ENCODE data around the gene RABL2B.
"Not testable (repeated sequence)": the region's sequence is repeated elsewhere in the genome, so short reads cannot be mapped to it uniquely, and the experiment has no call there.

The RABL2B gene

DNA sequence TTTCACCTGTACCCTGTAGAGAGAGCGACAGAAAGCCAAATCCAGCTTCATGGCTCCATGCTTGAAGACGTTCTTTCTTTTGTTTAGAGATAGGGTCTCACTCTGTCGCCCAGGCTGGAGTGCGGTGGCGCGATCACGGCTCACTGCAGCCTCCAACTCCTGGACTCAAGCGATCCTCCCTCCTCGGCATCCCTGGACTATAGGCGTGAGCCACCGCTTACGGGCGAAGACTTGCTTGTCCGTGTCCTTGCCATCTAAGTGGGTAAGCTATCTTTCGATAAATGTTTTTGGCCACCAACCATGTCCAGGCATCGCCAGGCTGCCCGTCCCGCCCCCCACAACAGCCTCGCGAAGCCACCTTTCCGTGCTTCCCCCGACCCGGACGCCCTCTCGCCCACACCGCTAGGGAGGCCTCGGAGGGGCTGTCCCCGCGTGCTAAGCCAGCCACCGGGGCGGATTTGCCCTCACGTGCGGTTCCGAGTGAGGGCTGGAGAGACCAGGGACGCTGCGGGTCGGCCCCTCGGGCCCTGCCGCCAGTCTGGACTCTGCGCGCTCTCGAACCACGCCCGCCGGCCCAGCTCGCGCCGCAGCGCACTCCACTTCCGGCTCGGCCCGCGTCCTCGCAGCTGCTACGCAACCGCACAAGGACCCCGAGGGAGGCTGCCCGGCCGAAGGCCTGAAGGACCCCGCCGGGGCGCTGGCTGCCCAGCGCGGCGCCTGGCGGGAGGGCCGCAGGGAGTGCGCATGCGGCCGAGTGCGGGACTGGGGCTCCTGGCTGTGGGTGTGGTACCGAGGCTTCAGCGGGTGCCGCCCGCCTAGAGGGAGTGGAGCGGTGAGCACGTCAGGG is at the start of gene RABL2B:
Gene RABL2B (minus strand): TSS at position 604 of the 847 bp plus-strand sequence. CDS start 1,342 bp downstream, outside the sequence.
- peak; percentile 74 for DNase-seq

DNA sequence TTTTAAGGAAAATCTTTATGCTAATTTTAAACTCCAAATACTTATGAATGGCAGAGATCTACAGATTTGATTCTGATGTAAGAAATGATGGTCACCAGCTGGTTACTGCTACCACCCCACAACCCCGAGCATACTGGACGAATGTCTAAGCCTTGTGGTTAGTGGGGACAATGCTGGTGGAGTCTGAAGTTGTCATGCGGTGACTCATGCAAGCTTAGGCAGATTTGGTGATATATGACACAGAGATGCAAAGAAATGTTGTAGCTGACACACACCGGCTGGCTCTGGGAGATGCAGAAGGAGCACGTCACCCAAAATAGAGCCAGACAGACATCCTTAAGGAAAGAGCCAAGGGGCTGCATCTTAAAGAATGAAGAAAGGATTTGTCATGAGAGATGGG is 3.5 kb upstream of the RABL2B start:
- not testable (repeated sequence) for DNase-seq

DNA sequence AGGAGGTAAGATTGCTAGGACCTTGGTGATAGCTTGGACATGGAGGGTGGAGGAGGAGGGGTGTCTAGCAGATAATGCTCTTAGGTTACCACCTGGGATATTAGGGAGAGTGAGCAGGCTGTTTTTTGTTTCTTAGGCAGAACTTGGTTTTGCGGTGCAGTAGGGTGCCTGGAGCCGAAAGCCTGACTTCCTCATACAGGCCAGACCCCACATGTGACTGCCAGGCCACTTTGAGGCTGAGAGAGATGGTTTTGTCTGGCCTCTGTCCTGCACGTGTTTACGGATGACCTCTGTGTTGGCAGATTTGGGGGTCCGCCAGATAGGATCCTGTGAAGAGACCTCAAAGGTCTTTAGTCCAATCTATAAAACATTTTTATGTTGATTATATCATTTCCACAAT is 1.9 kb upstream of the RABL2B start:
- not testable (repeated sequence) for DNase-seq

DNA sequence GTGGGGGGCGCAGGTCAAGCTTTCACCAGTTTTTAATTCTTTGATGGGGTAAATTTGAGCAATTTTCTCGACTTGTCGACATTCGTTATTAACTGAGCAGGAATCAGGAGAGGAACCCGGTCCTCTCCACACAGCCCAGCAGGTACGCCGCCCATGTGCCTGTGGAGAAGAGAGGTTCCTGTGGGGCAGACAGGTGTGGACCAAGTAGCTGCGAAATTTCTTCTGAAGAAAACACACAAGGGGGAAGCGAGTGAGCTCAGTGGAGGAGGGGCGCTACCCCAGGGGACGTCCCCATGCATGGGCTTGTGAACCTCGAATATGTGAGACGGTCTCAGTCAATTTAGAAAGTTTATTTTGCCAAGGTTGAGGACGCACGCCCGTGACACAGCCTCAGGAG is 442 bp upstream of the RABL2B start:
- DNase-seq = not testable (repeated sequence)

DNA sequence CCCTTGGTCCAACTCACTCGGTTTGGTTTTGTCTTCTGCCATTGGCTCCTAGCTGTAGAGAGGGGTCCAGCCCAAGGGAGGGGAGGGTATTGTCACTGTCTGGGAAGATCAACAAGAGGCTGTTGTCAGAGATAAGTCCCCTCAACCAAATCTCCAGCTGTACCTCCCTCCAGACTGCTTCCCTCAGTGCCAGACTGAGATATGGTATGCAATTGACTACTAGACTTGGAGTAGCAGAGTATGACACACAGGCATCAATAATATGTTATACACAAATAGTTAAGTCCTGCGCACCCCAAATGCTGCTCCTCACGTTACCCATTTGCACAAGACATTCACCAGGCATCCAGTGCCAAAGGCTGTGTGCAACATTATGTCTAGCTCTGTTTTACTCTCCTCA is 1.2 kb downstream of the RABL2B start:
- DNase-seq = not testable (repeated sequence)

DNA sequence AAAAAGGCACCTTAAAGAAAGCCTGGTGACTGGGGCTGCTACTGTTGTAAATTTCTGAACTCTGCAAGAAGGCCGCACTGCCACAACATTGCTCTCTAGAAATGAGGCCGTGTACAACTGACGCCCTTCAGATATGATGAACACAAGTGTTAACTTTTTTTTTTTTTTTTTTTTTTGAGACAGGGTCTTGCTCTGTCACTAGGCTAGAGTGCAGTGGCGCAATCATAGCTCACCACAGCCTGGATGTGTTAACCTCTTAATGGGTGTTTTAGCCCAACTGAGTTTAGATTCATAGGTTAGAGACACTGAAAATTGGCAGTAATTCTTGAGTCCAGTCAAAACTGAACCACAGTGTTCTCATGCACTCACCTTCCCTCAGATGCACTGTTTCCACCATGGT is 3.2 kb downstream of the RABL2B start:
- peak; percentile 72 for DNase-seq

DNA sequence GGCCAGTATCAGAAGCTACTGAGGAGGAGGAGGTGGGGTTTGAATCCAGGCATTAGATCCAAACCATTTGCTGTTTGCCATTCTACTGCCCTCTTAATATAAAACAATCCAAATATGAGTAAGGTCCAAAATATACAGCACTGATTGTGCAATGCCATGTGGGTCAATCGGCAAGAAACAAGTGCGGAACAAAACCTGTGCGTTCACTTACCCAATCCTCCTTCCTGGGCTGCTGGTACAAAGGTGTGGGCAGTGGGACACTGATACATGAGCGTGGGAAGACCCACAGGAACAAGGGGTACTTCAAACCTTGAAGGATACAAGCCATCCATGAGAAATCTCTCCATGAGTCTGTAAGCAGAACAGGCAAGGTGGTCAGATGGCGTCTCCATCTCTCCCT is 5.8 kb downstream of the RABL2B start:
- DNase-seq = not testable (repeated sequence)

DNA sequence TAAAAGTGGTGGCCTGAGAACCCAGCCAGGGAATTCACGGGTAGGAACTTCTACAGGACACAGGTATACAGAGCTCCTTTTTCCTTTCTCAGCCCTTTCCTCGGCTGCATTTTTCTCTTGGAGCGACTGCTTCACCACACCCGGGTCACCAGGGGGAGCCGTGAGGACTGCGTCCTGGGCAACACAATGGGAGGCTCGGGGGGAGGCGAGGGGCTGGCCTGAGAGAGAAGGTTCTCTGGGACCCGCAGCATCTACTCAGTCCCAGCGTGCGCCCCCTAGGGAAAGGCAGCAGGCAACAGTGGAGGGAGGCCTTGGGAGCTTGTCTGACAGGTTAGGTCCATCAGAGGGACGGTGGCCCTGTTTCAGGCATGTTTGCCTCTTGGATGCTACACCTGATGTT is 8.3 kb downstream of the RABL2B start:
- not testable (repeated sequence) for DNase-seq

DNA sequence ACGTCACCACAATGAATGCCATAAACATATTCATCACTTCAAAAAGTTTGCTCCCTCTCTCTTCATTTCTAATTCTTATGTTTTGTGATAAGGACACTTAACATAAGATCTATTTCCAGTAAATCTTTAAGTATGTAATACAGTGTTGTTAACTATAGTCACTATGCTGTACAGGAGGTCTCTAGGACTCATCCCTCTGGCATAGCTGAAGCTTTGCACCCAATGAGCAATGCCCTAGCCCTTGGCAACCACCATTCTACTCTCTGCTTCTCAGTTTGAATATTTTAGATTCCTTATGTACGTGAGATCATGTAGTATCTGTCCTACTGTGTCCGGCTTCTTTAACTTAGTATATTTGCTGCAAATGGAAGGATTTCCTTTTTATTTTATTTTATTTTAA is 19.1 kb downstream of the RABL2B start:
- DNase-seq = not testable (repeated sequence)

DNA sequence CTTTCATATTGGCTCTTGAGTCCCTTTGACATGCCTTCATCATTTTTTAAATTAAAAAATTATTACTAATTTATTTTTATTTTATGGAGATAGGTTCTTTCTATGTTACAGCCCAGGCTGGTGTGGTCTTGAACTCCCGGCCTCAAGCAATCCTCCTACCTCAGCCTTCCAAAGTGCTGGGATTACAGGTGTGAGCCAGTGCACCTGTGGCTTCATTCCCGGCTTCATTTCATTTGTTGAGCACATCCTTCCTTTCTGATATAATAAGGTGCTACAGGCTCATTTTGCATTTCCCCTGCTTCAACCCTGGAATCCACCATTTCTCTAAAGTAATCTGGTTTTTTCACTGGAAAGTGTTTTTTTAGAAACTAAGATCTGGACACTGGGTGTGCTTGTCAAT is 21.6 kb downstream of the RABL2B start:
- not testable (repeated sequence) for DNase-seq

DNA sequence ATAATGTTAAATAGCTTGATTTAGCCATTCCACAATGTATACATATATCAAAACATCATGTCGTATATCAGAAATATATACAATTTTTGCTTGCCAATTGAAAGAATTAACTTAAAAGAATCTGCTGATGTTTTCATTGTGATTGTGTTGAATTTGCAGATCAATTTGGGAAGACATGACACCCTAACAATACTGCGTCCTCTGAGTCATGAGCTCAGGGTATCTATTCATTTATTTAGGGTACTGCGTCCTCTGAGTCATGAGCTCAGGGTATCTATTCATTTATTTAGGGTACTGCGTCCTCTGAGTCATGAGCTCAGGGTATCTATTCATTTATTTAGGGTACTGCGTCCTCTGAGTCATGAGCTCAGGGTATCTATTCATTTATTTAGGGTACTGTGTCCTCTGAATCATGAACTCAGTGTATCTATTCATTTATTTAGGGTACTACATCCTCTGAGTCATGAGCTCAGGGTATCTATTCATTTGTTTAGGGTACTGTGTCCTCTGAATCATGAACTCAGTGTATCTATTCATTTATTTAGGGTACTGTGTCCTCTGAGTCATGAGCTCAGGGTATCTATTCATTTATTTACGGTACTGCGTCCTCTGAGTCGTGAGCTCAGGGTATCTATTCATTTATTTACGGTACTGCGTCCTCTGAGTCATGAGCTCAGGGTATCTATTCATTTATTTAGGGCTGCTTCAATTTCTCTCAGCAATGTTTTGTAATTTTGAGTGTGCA is 23.7 kb downstream of the RABL2B start:
- not testable (repeated sequence) for DNase-seq

DNA sequence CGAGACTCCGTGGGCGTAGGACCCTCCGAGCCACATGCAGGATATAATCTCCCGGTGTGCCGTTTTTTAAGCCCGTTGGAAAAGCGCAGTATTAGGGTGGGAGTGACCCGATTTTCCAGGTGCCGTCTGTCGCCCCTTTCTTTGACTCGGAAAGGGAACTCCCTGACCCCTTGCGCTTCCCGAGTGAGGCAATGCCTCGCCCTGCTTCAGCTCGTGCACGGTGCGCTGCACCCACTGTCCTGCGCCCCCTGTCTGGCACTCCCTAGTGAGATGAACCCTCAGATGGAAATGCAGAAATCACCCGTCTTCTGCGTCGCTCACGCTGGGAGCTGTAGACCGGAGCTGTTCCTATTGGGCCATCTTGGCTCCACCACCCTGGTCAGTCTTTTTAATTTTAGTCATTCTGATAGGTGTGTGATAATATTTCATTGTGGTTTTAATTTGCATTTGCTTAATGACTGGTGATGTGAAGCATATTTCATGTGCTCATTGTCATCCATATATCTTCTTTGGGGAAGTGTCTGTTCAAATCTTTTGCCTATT is 26.4 kb downstream of the RABL2B start:
- DNase-seq = not testable (repeated sequence)

DNA sequence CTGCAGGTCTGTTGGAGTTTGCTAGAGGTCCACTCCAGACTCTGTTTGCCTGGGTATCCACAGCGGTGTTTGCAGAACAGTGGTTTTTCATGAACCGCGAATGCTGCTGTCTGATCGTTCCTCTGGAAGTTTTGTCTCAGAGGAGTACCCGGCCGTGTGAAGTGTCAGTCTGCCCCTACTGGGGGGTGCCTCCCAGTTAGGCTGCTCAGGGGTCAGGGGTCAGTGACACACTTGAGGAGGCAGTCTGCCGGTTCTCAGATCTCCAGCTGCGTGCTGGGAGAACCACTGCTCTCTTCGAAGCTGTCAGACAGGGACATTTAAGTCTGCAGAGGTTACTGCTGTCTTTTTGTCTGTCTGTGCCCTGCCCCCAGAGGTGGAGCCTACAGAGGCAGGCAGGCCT is 27.0 kb downstream of the RABL2B start:
- DNase-seq = not testable (repeated sequence)

DNA sequence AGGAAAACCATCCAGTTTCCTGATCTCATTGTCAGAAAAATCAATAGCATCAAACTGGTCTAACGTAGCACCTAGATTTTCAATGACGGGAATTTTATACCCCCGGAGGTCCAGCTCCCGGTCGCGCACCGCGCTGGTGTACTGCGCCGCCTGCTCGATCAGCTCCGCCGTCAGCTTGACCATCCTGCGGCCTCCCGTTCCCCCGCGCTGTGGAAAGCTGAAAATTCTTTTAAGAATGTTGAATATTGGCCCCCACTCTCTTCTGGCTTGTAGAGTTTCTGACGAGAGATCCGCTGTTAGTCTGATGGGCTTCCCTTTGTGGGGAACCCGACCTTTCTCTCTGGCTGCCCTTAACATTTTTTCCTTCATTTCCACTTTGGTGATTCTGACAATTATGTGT is 28.2 kb downstream of the RABL2B start:
- not testable (repeated sequence) for DNase-seq

DNA sequence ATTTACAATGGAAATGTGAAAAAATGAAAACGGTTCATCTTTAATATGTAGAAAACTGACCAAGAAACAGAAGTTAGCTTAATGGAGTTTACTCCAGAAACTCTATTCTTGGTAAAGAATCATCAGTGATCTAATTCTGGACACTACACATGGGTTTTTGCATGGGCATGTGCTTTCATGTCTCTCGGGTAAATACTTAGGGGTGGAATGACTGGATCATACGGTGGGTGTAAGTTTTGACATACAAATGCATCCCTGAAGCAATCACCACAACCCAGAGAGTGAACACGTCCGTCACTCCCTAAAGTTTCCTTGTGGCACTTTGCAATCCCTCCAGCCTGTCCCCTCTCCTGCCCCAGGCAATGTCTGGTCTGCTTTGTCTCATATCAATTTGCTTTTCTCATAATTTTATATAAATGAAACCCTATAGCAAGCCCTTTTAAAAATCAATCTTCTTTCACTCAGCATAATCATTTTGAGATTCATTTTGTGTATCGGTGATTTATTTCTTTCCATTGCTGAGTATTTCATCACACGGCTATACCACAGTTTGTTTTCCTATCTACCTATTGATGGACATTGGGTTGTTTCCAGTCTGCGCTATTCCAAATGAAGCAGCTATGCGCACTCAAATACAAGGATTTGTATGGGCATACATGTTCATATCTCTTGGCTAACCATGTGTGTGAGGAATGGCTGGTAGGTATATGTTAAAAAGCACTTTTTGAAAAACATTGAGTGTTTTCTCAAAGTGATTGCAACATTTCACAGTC is 33.9 kb downstream of the RABL2B start:
- DNase-seq = not testable (repeated sequence)

DNA sequence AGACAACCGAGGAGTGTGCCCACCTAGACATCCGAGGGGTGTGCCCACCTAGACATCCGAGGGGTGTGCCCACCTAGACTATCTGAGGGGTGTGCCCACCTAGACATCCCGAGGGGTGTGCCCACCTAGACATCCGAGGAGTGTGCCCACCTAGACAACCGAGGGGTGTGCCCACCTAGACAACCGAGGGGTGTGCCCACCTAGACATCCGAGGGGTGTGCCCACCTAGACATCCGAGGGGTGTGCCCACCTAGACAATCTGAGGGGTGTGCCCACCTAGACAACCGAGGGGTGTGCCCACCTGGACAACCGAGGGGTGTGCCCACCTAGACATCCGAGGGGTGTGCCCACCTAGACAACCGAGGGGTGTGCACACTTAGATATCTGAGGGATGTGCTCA is 34.8 kb downstream of the RABL2B start:
- not testable (repeated sequence) for DNase-seq

DNA sequence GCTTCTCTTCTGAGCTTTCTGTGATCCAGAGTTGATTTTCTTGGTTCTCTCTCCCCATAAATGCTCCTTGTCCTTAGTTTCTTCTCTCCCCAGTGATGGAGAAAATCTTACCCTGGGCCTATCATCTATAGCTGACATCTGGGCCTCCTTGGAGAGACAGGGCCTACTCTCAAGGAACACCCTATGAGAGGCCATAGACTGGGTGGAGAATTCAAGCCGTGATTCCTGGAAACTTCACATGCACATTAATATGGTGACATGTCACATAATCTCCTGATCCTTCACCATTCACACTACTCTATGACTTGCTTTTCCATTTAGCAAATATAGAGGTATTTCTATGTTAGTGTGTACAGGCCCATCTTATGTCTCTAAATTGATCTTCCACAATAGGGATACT is 35.9 kb downstream of the RABL2B start:
- not testable (repeated sequence) for DNase-seq

DNA sequence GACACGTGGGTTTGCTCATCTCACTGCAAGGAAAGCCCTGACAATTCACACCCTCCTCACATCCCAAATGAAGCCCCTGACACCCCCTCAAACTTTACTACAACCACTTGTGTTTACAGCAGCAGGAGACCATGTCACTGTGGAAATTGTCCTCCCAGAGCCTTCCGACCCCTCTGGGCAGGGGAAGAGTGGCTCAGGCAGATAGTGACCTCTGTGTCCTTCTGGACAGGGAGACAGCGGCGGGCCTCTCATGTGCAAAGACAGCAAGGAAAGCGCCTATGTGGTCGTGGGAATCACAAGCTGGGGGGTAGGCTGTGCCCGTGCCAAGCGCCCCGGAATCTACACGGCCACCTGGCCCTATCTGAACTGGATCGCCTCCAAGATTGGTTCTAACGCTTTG is 39.0 kb downstream of the RABL2B start:
- not testable (repeated sequence) for DNase-seq

DNA sequence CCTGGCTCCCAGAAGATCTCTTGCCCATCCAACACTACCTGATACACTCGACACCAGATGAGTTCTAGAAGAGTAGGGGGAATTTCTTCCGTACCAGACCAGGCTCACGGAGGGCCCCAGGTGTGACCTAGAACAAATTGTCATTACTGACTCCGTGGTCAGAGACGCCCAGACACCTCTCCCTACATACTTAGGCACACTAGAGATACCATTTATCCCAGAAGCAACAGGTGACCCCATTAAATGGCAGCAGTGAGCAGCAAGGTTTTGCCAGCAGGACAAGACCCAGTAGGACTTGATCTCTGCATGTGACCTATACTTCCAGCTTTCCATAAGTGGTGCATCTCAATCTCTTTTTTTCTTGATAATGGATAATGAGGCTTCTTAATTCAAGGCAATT is 42.7 kb downstream of the RABL2B start:
- not testable (repeated sequence) for DNase-seq

DNA sequence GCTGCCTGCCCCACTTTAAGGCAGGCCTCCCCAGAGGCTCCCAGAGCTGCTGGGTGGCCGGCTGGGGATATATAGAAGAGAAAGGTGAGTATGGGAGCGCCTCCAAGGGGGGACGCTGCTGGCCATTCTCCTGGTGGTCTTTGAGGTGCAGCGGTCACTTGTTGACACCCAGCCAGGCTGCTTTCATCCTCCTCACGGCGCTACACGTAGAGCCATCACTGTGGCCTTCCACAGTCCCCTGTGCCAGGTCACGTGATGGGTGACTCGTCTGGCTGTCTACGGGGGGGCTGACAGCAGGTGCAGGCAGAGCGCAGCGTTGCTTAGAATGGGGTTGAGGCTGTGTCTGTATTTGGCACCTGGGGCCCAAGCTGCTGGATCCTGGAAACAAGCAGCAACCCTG is 43.5 kb downstream of the RABL2B start:
- DNase-seq = no peak

DNA sequence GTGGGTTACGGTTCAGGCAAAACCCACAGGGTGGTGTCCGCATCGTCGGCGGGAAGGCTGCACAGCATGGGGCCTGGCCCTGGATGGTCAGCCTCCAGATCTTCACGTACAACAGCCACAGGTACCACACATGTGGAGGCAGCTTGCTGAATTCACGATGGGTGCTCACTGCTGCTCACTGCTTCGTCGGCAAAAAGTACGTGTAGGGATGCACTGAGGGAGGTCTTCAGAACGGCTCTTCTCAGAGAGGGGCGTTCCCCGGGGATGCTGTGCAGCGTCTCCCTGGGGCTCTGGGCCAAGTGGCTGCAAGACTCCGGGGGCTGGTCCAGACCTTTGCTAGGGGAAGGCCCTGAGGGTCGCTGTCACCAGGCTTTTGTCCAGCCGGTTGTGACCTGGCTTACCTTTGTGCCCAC is 44.2 kb downstream of the RABL2B start:
- no peak for DNase-seq

DNA sequence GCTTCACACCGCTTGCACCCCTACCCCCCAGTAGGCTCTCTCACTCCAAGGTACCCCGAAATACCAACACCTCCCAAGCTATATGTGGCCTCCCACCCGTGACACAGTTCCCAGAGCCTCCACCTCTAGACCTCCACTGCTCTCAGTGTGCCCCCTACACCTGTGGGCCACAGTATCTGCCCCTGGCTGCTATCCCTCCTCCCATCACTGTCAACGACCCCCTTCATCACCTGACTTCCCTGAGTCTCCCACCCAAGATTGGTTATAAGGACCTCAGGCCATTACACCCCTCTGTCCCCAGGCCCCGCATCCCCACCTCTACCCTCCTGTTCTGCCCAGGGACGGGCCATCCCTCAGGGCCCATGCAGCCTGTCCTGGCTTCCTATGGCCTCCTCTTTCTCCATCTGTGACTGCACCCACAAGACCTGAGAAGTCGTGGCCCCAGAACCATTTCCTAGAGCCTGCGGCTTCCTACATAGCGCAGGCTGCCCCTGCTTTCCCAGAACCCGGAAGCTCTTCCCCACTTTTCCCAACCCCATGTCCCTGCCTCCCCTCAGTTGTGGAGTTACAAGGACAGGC is 44.7 kb downstream of the RABL2B start:
- no peak for DNase-seq
